HG02943 (cell line): ENCODE results near the gene POR.
"Not testable (repeated sequence)": the region's sequence is repeated elsewhere in the genome, so short reads cannot be mapped to it uniquely, and the experiment has no call there.

Experiments
- ATAC-seq: cut with Tn5 transposase; IDR thresholded peaks from one replicate; pipeline ENCODE4 v1.9.1; 2021; ENCODE audit warnings: mild to moderate bottlenecking, low read depth, moderate library complexity; ENCODE audit not compliant: unreplicated experiment

Gene POR

DNA sequence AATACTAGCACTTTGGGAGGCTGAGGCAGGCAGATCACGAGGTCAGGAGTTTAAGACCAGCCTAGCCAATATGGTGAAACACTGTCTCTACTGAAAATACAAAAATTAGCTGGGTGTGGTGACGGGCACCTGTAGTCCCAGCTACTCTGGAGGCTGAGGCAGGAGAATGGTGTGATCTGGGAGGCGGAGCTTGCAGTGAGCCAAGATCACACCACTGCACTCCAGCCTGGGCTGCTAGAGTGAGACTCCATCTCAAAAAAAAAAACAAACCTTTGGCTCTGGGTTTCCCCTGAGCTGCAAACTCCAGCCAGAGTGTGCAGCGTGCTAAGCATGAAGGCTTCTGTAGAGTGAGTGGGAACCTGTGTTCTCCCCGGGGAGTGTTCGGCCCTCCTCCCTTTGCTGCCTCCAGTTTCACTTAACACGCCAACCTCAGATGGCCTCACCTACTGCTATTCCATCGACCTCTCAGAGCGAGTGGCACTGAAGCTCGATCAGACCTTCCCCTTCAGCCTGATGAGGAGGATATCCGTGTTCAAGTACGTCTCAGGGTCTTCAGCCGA lies 31.6 kb upstream of the POR start:
- not testable (repeated sequence) for ATAC-seq

DNA sequence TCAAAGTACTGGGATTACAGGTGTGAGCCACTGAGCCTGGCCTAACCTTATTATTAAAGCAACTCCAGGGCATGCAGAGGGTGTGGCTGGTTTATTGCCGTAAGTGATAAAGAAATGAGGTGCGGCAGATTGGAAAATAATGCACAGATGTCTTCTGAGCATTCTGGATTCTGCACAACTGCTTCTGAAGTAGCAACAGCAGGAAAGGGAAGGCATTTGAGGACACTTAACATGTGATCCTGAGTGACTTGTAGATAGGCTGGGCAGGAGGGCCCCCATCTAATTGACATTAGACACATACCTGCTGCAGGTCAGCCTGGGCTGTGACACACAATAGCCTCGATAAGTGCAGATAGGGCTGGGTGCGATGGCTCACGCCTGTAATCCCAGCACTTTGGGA lies 30.5 kb upstream of the POR start:
- ATAC-seq, result no peak

DNA sequence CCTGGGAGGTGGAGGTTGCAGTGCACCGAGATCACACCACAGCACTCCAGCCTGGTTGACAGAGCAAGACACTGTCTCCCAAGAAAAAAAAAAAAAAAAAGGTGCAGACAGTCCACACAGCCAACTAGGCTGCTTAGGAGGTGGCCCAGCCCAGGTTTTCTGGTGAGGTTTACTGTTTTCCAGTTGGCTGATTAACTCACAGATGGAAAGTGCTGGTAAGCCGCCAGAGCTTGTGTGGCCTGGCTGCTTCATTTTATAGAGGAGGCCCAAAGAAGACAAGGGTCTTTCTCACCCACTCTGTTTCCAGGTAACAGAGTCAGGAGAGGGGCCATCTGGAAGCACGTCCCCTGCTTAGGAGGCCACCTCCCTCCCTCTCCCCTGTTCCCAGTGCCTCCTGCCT lies 29.9 kb upstream of the POR start:
- no peak for ATAC-seq

DNA sequence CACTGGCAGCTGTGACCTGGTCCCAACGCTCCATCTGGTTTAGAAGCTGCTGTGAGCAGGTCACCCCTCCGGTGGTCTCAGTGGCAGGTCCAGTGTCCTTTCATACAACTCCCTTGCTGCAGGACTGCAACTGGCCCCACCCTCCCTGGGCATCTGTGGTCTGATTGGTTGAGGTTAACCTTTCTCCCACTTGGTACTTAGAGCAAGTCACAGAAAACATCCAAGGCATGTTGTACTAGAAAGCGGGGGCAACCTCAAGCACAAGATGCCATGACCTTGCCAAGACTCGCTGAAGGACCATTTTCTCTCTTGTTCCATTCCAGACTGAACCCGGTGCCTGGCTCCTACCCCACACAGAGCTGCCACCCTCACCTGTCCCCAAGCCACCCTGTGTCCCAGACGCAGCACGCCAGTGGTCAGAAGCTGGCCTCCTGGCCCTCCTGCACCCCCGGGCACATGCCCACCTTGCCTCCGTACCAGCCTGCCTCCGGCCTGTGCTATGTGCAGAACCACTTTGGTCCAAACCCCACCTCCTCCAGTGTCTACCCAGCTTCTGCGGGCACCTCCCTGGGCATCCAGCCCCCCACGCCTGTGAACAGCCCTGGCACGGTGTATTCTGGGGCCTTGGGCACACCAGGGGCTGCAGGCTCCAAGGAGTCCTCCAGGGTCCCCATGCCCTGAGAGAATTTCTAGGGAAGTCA lies 27.1 kb upstream of the POR start:
- ATAC-seq, result no peak

DNA sequence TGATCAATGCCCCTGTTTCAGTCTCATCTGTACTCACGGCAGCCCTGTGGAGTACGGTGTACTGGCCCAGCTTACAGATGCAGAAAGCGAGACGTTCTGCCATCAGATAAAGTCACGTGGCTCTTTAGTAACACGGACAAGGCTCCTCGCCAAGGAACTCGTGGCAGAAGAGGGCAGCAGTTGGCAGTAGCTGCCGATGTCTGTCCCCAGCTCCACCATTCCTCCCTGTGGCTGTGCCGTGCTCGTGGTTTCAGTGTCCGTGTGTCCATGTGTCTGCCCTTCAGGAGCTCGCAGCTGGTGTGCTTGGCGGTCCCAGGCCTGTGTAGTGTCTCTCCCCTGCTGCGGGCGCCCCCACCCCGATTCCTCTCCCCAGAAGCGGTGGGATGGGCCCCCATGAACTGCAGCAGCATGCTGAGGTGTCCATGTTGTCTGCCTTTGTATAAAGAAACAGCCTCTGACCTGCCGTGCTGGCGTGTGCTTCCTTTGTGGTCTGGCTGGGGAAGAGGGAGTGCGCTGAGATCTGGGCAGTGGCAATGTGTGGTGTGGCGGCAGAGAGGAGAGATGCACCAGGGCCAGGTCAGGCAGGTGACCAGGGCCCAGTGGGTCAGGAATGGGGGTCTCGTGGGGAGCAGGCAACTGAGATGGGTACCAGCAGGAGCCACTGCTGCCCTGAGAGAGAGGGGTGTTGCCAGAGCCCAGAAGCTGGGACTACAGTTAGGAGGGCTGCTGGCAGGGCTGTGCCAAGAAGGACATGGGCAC lies 26.3 kb upstream of the POR start:
- ATAC-seq, result no peak

DNA sequence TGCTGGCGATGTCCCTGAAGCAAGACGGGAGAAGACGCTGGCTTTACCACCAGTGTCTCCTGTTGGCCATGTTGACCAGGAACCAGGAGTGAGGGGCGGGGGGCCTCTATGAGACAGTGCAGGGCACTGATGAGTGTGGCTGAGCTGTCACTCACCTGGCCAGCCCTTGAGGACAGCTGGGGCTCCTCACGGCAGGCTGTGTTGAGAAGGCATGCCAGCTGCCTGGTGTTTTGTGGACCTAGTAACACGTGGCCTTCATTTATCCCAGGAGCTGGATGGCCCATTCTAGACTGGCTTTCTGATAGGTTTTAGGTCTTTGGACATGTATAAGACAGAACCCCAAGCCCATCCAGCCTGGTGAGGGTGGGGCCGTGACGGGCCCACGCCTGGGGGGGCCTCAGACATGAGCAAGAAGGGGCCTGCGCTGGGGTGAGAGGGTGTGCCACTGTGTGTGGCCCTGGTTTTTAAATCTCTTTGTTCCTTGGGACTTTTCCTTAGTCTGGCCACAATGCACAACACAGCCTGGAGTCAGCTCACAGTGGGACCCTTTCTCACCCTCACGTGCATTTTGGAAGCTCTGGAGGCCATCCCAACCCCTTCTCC lies 25.6 kb upstream of the POR start:
- ATAC-seq, result no peak

DNA sequence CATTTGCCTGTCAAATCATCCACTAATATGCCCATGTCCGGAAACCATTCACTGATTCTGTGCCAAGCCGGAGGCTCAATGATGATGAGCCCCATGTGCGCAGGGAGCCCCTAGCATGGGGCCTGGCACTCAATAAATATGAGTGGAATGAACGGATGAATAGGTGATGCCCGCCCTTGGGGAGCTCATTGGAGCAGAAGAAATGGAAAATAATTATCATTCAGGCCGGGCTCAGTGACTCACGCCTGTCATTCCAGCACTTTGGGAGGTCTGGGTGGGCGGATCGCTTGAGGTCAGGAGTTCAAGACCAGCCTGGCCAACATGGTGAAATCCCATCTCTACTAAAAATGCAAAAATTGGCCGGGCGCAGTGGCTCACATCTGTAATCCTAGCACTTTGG lies 25.1 kb upstream of the POR start:
- no peak for ATAC-seq

DNA sequence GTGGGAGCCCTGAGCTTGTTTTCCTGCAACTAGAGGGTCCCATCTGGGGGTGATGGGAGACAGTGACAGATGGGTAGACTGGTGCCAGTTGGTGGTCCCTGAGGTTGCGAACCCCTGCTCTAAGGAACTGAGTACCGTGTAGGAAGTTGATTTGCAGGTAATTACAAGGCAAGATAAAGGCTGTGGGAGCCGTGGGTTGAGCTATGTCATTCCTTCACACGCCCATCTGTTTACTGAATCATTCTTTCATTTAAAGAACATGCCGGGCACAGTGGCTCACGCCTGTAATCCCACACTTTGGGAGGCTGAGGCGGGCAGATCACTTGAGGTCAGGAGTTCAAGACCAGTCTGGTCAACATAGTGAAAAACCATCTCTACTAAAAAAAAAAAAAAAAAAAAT lies 23.7 kb upstream of the POR start:
- ATAC-seq, result not testable (repeated sequence)

DNA sequence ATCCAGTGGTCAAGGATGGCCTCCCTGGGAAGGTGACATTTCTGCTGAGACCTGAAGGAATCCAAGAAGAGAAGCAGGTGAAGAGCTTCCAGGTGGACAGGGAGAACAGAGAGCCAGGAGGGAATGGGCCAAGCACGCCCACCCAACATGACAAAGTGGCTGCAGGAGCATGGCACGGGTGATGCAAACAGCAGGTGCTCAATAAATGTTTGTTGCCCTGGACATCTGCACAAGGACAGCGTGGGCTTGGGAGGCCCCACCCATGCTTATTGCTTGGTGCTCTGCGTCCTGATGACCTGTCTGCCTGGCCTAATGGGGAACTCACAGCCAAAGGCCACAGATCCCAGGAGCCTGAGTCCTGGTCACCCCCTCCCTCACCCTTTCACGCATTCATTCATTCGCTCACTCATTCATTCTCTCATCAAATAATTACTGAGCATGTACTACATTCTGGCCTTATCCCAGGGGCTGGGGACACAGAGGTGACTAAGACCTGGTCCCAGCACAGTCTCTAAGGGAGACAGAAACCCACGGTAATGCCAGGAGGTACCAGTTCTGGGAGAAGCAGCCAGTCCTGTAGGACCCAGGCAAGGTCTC lies 23.0 kb upstream of the POR start:
- no peak for ATAC-seq

DNA sequence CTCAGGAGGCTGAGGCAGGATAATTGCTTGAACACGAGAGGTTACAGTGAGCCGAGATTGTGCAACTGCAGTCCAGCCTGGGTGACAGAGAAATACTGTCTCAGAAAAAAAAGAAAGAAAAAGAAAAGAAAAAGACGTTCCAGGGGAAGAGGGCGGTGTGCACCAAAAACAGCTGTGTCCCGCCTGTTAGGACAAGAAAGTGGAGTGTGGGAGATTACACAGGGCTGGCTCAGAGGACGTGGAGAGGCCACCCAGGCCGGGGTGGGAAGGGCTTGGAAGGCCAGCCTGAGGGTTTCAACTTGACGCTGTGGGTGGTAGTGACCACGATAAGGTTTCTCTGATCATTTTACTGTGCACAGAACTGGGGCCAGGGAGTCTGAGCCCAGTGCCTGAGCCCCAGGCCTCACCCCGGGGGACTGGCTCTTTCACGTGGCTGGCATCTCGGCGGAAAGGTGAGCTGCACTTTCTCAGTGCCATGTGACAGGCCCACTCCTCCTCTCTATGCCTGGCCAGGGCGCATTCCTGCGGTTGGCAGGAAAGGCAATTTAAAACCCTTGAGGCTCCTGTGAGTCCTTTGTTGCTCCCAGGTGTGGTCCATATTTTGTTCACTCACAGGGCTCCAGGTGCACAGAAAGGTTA lies 22.2 kb upstream of the POR start:
- ATAC-seq, result no peak

DNA sequence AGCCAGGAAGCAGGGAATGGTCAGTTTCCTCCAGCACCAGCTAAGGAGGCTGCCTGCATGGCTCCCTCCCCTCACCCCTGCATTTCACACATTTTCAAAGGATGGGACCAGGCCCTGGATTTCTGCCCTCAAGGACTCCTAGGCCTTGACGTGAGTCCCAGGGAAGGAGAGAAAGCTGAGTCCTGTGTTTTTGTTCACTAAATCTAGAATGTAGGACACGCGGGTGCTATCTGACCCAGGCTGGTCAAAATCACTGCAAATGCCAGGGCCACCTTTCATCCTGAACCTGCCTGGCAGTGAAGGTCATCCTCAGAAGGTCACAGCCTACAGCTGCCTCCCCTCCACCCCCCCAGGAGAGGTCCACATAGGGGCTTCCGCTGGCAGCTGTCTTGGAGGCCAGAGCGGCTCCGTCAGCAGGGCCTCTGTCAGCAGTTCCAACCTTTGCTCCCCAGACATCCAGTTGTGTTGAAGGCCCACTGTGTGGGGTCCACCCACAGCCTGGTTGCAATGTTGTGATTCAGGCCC lies 18.1 kb upstream of the POR start:
- ATAC-seq, result no peak

DNA sequence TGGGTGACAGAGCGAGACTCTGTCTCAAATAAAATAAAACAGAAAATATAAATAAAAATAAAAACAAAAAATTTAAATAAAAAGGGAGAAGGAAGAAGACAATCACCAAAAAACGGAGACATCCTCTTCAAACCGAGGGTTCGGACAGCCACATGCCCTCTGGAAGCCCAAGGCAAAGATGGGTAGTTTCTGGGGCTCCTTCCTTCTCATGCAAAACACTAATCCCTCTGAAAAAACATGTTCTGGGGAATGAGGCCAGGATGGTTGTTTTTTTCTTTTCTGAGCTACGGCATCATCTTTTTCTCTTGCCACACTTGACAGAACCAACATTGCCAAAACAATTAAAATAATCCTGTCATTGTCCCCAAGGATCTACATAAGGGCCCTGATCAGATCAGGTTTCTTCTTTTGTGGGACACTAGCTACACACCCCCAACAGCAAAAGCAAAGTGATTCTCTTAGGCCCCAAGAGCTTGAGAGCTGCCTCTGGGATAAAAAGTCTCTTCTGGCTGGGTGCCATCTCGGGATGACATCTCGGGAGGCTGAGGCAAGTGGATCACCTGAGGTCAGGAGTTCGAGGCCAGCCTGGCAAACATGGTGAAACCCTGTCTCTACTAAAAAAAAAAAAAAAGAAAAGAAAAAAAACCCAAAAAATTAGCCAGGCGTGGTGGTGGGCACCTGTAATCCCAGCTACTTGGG lies 14.2 kb upstream of the POR start:
- no peak for ATAC-seq

DNA sequence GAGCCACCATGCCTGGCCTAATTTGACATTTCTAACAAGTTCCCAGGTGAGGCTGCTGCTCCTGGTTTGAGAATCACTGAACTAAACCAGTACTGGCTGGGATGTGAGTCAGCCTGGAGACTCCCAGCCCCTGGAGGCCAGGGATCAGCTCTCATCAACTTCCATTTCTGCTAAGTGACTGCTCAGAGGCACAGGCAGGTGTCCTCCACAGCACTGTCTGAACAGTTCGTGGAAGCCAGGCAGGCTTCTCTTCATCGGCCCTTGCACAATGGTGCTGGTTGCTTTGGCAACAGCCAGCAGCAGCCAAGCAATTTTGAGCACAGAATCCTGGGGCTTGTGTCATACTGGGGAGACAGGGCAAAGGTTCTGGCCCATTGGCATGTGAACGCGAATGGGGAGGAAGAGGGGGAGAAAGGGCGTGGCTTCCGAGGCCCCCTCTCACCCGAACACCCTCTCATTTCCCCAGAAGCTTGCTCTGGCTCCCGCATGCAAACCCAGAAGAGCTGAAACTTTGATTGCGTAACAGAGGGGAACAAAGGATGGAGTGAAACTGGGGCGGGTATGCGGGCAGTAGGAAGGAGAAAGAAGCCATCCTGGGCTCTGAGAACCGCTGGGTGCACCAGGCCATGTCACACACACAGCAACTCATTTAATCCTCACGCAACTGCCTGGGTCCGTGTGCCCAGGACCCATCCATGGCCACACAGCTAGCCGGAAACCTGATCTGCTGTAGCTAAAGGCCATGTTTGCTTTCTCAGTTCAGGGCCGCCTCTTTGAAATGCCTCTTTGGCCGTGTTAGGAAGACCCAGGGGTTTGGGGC lies 9.0 kb upstream of the POR start:
- ATAC-seq, result no peak

DNA sequence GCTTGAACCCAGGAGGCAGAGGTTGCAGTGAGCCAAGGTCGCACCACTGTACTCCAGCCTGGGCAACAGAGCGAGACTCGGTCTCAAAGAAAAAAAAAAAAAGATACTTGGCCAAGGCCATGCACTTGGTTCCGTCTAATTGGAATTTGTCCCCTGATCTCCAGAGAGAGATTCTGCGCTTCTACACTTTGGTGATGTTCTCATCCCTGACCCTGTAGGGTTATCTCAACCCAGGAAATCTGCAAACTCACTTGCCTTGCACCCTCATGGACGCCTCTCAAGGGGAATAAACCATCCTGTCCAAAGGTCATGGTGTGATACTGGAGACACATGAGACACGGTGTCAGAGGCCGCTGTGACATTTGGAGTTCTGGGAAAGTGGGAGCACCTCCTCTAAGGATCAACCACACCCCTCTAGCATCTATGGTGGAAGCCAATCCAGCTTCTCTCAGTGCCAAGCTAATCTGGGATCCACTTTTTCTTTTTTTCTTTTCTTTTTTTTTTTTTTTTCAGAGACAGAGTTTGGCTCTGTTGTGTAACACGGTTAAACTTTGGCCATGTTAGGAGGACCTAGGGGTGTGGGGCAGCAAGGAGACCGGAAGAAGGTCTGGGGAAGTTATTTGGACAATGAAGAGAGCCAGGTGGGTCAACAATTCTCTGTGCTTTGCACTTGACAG lies 7.8 kb upstream of the POR start:
- no peak for ATAC-seq

DNA sequence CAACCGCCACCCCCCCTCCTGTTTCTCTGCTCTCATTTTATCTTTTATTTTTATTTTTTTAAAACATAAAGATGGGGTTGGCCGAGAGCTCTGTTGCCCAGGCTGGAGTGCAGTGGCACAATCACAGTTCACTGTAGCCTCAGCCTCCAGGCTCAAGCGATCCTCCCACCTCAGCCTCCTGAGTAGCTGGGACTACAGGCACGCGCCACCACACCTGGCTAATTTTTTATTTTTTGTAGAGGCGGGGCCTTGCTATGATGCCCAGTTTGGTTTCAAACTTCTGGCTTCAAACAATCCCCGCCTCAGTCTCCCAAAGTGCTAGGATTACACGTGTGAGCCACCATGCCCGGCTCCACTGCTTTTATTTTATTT lies 7.3 kb upstream of the POR start:
- not testable (repeated sequence) for ATAC-seq

DNA sequence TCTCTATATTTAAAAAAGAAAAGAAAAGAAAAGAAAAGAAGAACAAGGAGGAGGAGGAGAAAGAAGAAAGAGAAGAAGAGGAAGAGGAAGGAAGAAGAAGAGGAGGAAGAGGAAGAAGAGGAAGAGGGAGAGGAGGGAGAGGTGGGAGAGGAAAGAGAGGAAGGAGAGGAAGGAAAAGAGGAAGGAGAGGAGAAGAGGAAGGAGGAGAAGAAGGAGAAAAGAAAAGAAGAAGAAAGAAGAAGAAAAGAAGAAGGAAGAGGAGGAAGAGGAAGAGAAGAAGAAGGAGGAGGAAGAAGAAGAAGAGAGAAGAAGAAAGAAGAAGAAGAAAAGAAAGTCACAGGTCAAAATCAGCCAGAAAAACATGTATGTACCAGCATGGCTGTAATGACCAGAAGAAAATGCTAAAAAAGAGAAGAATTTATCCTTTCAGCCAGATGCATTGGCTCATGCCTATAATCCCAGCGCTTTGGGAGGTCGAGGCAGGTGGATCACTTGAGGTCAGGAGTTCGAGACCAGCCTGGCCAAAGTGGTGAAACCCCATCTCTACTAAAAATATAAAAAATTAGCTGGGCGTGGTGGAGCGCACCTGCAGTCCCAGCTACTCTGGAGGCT lies 5.3 kb upstream of the POR start:
- no peak for ATAC-seq

DNA sequence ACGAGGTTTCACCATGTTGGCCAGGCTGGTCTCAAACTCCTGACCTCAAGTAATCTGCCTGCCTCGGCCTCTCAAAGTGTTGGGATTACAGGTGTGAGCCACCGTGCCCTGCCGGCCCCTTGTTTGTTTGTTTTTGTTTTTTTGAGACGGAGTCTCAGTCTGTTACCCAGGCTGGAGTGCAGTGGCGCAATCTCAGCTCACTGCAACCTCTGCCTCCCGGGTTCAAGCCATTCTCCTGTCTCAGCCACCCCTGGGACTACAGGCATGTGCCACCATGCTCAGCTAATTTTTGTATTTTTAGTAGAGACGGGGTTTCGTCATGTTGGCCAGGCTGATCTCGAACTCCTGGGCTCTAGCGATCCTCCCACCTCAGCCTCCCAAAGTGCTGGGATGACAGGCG lies 3.8 kb upstream of the POR start:
- ATAC-seq, result not testable (repeated sequence)

DNA sequence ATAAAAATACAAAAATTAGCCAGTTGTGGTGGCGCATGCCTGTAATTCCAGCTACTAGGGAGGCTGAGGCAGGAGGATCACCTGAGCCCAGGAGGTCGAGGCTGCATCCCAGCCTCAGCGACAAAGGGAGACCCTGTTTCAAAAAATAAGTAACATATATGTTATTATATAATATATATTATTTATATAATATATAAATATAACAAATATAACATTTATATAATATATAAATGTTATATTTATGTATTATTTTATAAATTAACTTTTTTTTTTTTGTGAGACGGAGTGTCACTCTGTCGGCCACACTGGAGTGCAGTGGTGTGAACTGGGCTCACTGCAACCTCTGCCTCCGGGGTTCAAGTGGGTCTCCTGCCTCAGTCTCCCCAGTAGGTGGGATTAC lies 1.5 kb upstream of the POR start:
- ATAC-seq, result no peak
